ENCODE data around the gene DHFR. TPM values are rescaled to one million over a fixed set of nuclear protein-coding genes. Genes with fewer than 3 reads are reported as not detected.

Gene DHFR
- total and polyA plus RNA-seq, 9 of the 15 experiments (the other 6 are each of a cell fraction or from before 2014, with no cell fraction given), result 45.6 to 176 (median 97.7) TPM

DNA sequence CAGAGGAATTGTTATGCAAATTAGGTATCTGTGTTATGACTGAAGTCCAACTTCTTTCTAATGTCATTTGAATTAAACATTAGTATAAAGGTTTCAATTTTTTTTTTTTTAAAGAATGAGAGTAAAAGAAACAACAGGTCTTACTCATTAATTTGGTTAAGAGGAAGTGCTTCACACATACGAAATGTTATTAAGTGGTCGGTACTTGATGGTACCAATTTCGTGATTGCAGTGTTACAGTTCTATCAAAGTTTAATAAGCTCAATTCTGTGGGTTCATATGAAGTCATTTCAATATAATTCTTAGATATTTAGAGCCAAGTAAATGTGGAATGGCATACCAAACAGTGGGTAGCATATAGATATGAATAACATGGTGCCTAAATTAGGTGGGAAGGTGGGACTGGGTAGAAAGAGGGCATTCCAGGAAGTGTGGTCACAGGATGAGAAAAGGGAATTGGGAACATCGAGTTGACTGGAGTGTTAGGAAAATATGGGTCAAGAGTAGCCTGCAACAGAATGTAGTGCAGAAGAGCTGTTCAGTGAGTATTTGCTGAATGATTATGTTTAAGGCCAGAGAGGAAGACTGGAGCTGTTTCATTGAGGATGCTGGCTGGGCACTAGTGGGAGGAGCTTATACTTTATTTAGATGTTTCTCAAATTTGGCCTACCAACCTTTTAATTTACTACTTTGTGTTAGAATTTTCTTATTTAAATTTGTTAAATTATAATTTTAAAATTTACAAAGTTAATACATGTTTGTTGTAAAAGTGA, 34.1 kb upstream of the DHFR start:
- Histone ChIP-seq H3K36me3 (ENCODE audit: control insufficient read depth, insufficient read depth, low read length) (peaks cover 3% of the 10 kb centered on the region; the same call in 1 of the 3 replicates), H3K79me2 (ENCODE audit: control insufficient read depth, insufficient read depth, low read length) (no peaks in the 10 kb centered on the region), H2AFZ (ENCODE audit: low read depth, low read length) (no peak overlapping the region), H3K27ac (ENCODE audit: extremely low read depth, low read depth, low read length) (no peak overlapping the region), H3K4me1 (replicated peaks in 1 of 2; ENCODE audit: control insufficient read depth in 2 of 2, insufficient read depth in 2 of 2, low read length in 2 of 2) (no peaks in the 10 kb centered on the region), H3K27me3 (ENCODE audit: control insufficient read depth in 2 of 2, insufficient read depth in 2 of 2, low read length in 2 of 2) (no peaks in the 10 kb centered on the region), H3K9me3 (replicated peaks; ENCODE audit: control insufficient read depth, insufficient read depth, low read depth, low read length) (no peaks in the 10 kb centered on the region), H3K9me1 (ENCODE audit: control insufficient read depth, insufficient read depth, low read length) (no peaks in the 10 kb centered on the region), H4K20me1 (replicated peaks; ENCODE audit: control insufficient read depth, insufficient read depth, low read length) (no peaks in the 10 kb centered on the region), H3K9ac (ENCODE audit: insufficient read depth in 1 of 2, low read depth in 2 of 2, low read length in 2 of 2) (no peak overlapping the region), H3K4me2 (ENCODE audit: insufficient read depth, low read length) (no peak overlapping the region), H3K4me3 (no peak overlapping the region)
- ChIA-PET CTCF (ENCODE audit: low intra/inter-chr PET ratio) (no interaction called here), POLR2A (no interaction called here)
- WGBS (ENCODE audit: insufficient coverage, low coverage, missing lambda C conversion rate), result 71% methylated on average over 4 of the region's 4 CpGs
- no TSS peak for BruUV-seq (replicated peaks)
- in situ Hi-C loops (cut with MboI) (loop anchor here (10.0 kb wide), 1 partner anchor 506 kb away; no protein-coding TSS in a partner anchor), intact Hi-C loops (cut with micrococcal nuclease) (loop anchor here (5.0 to 10.0 kb wide), 2 partner anchors 246 to 508 kb away; no protein-coding TSS in a partner anchor)
- DNase-seq (ENCODE audit: extremely low read depth in 1 of 4, low spot score in 3 of 4) (no peak), FAIRE-seq (no peak), ATAC-seq (no peak)
- TF ChIP-seq, protein P1, sequence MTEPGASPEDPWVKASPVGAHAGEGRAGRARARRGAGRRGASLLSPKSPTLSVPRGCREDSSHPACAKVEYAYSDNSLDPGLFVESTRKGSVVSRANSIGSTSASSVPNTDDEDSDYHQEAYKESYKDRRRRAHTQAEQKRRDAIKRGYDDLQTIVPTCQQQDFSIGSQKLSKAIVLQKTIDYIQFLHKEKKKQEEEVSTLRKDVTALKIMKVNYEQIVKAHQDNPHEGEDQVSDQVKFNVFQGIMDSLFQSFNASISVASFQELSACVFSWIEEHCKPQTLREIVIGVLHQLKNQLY (CRISPR knock-in tag; conservative IDR thresholded peaks at IDR 0.05), result no peak
- TF ChIP-seq, protein P2, sequence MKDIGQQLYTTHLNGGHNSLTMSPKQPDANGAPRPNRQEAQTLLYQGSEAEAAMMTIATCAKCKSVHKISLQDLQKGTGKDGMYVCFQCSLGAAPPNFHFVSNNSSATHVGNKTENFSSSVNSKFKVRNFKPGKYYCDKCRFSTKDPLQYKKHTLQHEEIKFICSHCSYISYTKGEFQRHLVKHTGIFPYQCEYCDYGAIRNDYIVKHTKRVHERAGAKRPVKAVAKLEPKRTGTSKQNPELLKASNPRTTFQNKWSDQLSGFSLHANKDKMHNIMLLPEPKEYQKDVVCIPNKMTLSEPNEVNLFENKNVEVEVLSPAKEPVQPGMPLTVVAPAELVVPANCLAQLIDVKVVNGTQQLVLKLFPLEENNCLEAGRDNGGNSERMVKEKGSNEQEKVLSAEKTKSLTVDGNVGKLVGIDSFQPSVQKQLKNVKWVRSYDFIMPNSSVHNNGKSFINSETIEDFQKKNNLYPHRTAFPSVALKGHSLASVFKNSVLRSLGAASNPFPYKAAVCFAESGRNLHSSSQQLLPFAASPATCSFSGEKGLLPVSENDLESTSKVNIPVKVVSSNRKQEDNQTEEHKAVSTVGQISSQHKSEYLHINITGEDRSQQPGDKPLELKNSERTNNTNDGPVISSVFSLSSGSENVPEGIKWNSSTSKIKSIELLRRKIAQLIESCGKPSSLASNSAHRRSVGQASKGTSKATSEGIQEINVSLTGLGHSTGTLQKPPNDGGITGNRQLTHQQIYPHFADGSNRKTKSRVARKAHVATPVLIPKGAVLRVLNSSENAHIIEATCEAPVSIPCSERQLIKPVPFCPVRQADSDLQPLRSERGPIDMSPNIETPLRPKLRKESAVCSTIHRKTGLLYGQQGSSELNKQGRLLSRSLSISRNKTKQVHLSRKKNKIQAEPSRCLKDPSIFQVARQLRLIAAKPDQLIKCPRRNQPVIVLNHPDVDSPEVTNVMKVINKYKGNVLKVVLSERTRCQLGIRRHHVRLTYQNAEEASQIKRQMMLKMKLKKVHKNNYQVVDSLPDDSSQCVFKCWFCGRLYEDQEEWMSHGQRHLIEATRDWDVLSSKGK (CRISPR knock-in tag; IDR thresholded peaks at IDR 0.05), result no peak
- TF ChIP-seq PTTG1 (tag; IDR thresholded peaks at IDR 0.05; ENCODE audit: low read depth), result no peak
- no peak for TF ChIP-seq ZNF561 (CRISPR knock-in tag; conservative IDR thresholded peaks at IDR 0.05)
- no peak for TF ChIP-seq ZNF253 (CRISPR knock-in tag; conservative IDR thresholded peaks at IDR 0.05)
- no peak for TF ChIP-seq KLF13 (tag; IDR thresholded peaks at IDR 0.05; ENCODE audit: borderline replicate concordance, low read depth)
- no peak for TF ChIP-seq KAT8 (IDR thresholded peaks at IDR 0.05; ENCODE audit: low read depth)
- TF ChIP-seq HDAC3 (IDR thresholded peaks at IDR 0.05; ENCODE audit: borderline replicate concordance, partially characterized antibody), result no peak
- TF ChIP-seq, protein P3, sequence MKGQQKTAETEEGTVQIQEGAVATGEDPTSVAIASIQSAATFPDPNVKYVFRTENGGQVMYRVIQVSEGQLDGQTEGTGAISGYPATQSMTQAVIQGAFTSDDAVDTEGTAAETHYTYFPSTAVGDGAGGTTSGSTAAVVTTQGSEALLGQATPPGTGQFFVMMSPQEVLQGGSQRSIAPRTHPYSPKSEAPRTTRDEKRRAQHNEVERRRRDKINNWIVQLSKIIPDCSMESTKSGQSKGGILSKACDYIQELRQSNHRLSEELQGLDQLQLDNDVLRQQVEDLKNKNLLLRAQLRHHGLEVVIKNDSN (CRISPR knock-in tag; IDR thresholded peaks at IDR 0.05), result no peak
- TF ChIP-seq HMG20A (CRISPR knock-in tag; conservative IDR thresholded peaks at IDR 0.05), result no peak
- no peak for TF ChIP-seq ZKSCAN3 (CRISPR knock-in tag; IDR thresholded peaks at IDR 0.05)
